MM.1S (cell line): Measurements from ENCODE around the gene UBASH3A.

Experiments used
- CTCF ChIP-seq: fragments of 300-600 bp; sonication (generic); IDR thresholded peaks from 2 replicates; pipeline ENCODE4 v1.5.1; 2016; ENCODE audit warnings: antibody characterized with exemption, low read length, mixed read lengths
- EZH2phosphoT487 ChIP-seq: fragments of 300-600 bp; sonication (generic); IDR thresholded peaks from 2 replicates; pipeline ENCODE4 v1.6.1; 2018; ENCODE audit warnings: antibody characterized with exemption, low read length

DNA sequence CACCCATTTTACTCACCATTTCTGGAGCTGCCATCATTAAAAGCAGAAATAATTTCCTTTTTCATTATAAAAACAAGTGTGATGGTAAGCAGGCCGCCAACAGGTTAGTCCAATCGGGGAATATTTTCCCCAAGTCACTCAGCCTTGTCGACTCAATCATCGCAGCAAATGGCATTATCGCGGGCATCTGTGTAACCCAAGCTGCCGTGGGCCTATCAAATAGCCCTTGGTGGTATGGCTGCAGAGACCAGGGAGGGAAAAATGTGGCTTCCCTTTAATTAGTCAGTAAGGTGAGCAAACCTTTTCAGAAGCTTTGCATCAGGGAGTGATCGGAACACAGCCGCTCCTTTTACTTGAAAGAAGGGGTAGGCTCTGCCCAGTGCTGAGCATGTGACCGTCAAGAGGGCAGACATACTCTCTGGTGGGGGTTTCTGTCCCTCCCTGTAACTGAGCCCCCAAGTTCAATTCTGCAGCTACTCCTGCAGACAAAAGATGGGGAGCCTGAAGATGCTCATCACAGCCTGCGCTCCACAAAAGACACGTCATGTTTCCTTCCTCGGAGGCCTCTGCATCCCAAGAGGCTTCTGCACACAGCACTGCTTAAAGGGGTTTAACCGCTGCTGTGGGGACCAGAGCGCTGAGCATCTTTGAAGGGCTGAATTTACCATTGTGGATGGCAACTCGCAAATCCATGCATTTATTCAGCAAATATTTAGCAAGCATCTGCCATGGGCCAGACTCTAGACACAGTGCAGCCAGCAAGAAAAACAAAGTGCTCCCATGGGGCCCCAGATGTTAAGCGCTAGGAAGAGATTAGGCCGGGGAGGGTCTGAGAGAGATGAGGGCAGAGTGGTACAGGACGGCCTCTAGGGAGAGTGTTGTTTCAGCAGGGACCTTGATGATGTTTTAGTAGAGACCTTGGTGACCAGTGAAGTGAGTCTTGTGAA lies 6.6 kb upstream of the UBASH3A start:
- TF ChIP-seq CTCF (no peak), EZH2phosphoT487 (no peak)
